ENCODE measurements around the gene SPATA33. TPM values are rescaled to one million over a fixed set of nuclear protein-coding genes. Genes with fewer than 3 reads are reported as not detected.
"Not testable (repeated sequence)": the region's sequence is repeated elsewhere in the genome, so short reads cannot be mapped to it uniquely, and the experiment has no call there.

Gene SPATA33
- total RNA-seq, 1 experiment from 2014 or later, result 23.5 TPM

DNA sequence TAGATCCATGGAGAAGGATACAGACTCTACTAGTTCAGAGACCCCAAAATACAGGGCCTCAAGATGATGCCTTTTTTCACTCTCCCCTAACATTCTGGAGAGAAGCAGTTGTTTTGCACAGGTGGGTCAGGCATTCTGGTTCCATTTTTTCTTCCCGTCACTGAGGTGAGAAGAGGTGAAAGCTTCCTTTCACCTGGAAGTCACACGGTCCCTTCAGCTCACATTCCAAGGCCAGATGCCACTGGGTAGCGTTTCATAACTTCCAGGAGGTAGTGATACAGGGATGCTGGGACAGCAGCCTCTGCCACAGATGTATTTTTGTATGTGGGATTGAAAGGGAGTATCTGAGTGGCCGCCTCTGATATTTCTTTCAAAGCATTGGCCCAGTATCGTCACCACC is 30.8 kb downstream of the SPATA33 start:
- Mint-ChIP-seq H3K9me3 (ENCODE audit: low read depth, unreplicated experiment) (no peaks in the 10 kb centered on the region), H3K4me1 (ENCODE audit: low read depth, unreplicated experiment) (peaks cover 10% of the 10 kb centered on the region), H3K27me3 (ENCODE audit: unreplicated experiment) (no peaks in the 10 kb centered on the region), H3K4me3 (ENCODE audit: low read depth, unreplicated experiment) (peak overlapping the region; percentile 82), H3K36me3 (ENCODE audit: insufficient read depth, unreplicated experiment) (peaks cover 86% of the 10 kb centered on the region), H3K27ac (ENCODE audit: unreplicated experiment) (no peak overlapping the region)
- intact Hi-C loops (cut with micrococcal nuclease; ENCODE audit: unreplicated experiment), result no loop called here
- DNase-seq, result no peak
- no TSS peak for BruUV-seq (replicated peaks)
- TF ChIP-seq, protein P1, sequence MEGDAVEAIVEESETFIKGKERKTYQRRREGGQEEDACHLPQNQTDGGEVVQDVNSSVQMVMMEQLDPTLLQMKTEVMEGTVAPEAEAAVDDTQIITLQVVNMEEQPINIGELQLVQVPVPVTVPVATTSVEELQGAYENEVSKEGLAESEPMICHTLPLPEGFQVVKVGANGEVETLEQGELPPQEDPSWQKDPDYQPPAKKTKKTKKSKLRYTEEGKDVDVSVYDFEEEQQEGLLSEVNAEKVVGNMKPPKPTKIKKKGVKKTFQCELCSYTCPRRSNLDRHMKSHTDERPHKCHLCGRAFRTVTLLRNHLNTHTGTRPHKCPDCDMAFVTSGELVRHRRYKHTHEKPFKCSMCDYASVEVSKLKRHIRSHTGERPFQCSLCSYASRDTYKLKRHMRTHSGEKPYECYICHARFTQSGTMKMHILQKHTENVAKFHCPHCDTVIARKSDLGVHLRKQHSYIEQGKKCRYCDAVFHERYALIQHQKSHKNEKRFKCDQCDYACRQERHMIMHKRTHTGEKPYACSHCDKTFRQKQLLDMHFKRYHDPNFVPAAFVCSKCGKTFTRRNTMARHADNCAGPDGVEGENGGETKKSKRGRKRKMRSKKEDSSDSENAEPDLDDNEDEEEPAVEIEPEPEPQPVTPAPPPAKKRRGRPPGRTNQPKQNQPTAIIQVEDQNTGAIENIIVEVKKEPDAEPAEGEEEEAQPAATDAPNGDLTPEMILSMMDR (IDR thresholded peaks at IDR 0.05; ENCODE audit: unreplicated experiment), result no peak
- CTCF ChIA-PET, result no interaction called here

DNA sequence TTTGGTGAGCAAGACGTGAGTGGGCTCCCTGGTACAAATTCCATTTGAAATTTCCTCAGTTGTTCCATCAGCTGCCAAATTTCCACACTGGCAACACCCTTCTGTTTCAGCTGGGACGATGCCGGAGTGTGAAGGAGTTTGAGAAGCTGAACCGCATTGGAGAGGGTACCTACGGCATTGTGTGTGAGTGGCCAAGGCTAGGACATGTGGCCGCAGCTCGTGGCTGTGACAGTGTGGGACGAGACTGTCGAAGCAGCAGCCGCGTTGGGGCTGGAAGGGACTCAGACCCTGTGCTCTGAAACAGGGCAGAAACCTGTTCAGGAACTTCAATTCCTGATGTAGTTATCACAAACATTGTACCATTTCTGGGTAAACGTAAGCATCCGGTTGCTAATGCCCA is 31.5 kb downstream of the SPATA33 start:
- Mint-ChIP-seq H3K4me1 (ENCODE audit: low read depth, unreplicated experiment) (peaks cover 10% of the 10 kb centered on the region), H3K27me3 (ENCODE audit: unreplicated experiment) (no peaks in the 10 kb centered on the region), H3K4me3 (ENCODE audit: low read depth, unreplicated experiment) (no peak overlapping the region), H3K9me3 (ENCODE audit: low read depth, unreplicated experiment) (no peaks in the 10 kb centered on the region), H3K36me3 (ENCODE audit: insufficient read depth, unreplicated experiment) (peaks cover 87% of the 10 kb centered on the region), H3K27ac (ENCODE audit: unreplicated experiment) (no peak overlapping the region)
- no peak for DNase-seq
- CTCF ChIA-PET, result interaction anchor here (1.0 kb wide), 1 partner anchor 17 kb away, joined by 4 read pairs; no protein-coding TSS in a partner anchor
- intact Hi-C loops (cut with micrococcal nuclease; ENCODE audit: unreplicated experiment), result no loop called here
- TF ChIP-seq, protein P1 (IDR thresholded peaks at IDR 0.05; ENCODE audit: unreplicated experiment), result no peak
- BruUV-seq (replicated peaks), result no TSS peak

DNA sequence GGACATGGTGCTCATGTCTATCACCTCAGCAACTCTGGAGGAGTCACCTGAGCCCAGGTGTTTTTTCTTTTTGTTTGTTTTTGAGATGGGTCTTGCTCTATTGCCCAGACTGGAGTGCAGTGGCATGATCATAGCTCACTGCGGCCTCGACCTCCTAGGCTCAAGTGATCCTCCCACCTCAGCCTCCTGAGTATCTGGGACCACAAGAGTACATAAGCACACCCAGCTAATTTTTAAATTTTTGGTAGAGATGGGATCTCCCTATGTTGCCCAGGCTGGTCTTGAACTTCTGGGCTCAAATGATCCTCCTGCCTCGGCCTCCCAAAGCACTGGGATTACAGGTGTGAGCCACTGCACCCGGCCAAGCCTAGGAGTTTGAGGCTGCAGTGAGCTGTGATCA is 32.0 kb downstream of the SPATA33 start:
- H3K4me3 Mint-ChIP-seq (ENCODE audit: low read depth, unreplicated experiment); BruUV-seq (replicated peaks); H3K9me3 Mint-ChIP-seq (ENCODE audit: low read depth, unreplicated experiment); intact Hi-C loops (cut with micrococcal nuclease; ENCODE audit: unreplicated experiment); H3K4me1 Mint-ChIP-seq (ENCODE audit: low read depth, unreplicated experiment); H3K27ac Mint-ChIP-seq (ENCODE audit: unreplicated experiment); H3K27me3 Mint-ChIP-seq (ENCODE audit: unreplicated experiment); DNase-seq: not testable (repeated sequence)
- peaks cover 84% of the 10 kb centered on the region for H3K36me3 Mint-ChIP-seq (ENCODE audit: insufficient read depth, unreplicated experiment)
- CTCF ChIA-PET, result interaction anchor here (1.0 to 1.1 kb wide), 2 partner anchors 9 to 16 kb away, joined by 4 to 6 read pairs; no protein-coding TSS in a partner anchor

DNA sequence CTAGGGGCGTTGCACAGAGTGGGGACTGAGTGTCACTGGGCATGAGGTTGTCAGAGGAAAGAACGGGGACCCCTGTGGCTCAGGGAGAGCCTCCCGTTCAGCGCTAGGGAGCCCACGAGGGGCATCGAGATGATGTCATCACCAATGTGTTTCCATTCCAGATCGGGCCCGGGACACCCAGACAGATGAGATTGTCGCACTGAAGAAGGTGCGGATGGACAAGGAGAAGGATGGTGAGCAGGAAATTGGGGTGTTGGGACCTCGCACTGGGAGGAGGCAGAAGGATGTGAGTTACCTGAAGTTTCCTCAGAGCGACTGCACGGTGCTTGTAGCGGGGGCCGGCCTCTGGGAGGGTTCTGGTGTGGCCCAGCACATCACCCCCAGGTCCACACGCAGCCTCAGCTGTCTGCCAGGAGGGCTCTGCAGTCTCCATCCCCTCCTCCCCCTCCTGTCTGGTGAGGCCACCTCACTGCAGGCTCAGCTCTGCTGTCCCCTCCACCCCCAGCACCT is 32.8 kb downstream of the SPATA33 start:
- TF ChIP-seq, protein P1 (IDR thresholded peaks at IDR 0.05; ENCODE audit: unreplicated experiment), result no peak
- no peaks in the 10 kb centered on the region for H3K27me3 Mint-ChIP-seq (ENCODE audit: unreplicated experiment)
- no peak for DNase-seq
- no TSS peak for BruUV-seq (replicated peaks)
- intact Hi-C loops (cut with micrococcal nuclease; ENCODE audit: unreplicated experiment), result no loop called here
- H3K4me3 Mint-ChIP-seq (ENCODE audit: low read depth, unreplicated experiment), result no peak overlapping the region
- H3K4me1 Mint-ChIP-seq (ENCODE audit: low read depth, unreplicated experiment), result peaks cover 10% of the 10 kb centered on the region
- CTCF ChIA-PET, result interaction anchor here (0.5 to 1.1 kb wide), 2 partner anchors 8 to 37 kb away, joined by 6 read pairs; no protein-coding TSS in a partner anchor
- H3K36me3 Mint-ChIP-seq (ENCODE audit: insufficient read depth, unreplicated experiment), result peaks cover 84% of the 10 kb centered on the region
- H3K9me3 Mint-ChIP-seq (ENCODE audit: low read depth, unreplicated experiment), result no peaks in the 10 kb centered on the region
- H3K27ac Mint-ChIP-seq (ENCODE audit: unreplicated experiment), result no peak overlapping the region

DNA sequence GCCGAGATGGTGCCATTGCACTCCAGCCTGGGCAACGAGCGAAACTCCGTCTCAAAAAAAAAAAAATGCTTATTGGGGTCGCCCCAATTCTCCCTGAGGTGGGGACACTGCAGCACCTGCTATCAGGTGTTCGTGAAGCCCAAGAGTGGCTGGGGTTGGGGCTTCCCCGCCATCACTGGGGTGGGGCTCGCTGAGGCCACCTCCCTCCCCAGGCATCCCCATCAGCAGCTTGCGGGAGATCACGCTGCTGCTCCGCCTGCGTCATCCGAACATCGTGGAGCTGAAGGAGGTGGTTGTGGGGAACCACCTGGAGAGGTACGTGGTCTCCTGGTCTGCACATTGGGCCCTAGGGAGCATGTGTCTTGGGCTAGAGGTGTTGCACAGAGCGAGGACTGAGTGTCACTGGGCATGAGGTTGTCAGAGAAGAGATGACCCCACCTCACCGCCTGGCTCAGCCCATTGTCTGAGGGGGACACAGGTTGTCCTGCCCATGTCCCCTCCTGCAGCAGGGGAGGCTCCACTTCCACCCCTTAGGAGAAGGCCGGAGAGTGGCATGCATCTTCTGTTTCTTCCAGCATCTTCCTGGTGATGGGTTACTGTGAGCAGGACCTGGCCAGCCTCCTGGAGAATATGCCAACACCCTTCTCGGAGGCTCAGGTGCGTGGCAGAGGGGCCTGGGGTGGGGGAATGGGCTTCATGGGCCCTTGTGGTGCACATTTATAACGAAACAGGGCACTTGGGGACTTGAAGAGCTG is 33.8 kb downstream of the SPATA33 start:
- Mint-ChIP-seq H3K27ac (ENCODE audit: unreplicated experiment) (no peak overlapping the region), H3K4me3 (ENCODE audit: low read depth, unreplicated experiment) (no peak overlapping the region), H3K36me3 (ENCODE audit: insufficient read depth, unreplicated experiment) (peaks cover 84% of the 10 kb centered on the region), H3K9me3 (ENCODE audit: low read depth, unreplicated experiment) (no peaks in the 10 kb centered on the region), H3K27me3 (ENCODE audit: unreplicated experiment) (no peaks in the 10 kb centered on the region), H3K4me1 (ENCODE audit: low read depth, unreplicated experiment) (peaks cover 10% of the 10 kb centered on the region)
- BruUV-seq (replicated peaks), result no TSS peak
- DNase-seq, result no peak
- CTCF ChIA-PET, result no interaction called here
- intact Hi-C loops (cut with micrococcal nuclease; ENCODE audit: unreplicated experiment), result no loop called here
- TF ChIP-seq, protein P1 (IDR thresholded peaks at IDR 0.05; ENCODE audit: unreplicated experiment), result no peak
